GM23338 (cell line): ENCODE data around the gene SLCO3A1.

Experiments used
- CREB1 ChIP-seq: fragments of 250-450 bp; sonication (Bioruptor Pico); IDR thresholded peaks from 2 replicates; pipeline ENCODE4 v1.5.0; 2020; ENCODE audit warnings: low read depth, mild to moderate bottlenecking, moderate library complexity
- EZH2 ChIP-seq: fragments of 200-600 bp; sonication (generic); IDR thresholded peaks from one replicate; pipeline ENCODE4 v1.8.0; 2017; ENCODE audit warnings: antibody characterized with exemption, mild to moderate bottlenecking, low read depth; ENCODE audit not compliant: unreplicated experiment
- EZH2phosphoT487 ChIP-seq: fragments of 200-600 bp; sonication (generic); IDR thresholded peaks from one replicate; pipeline ENCODE4 v1.8.1; 2018; ENCODE audit warnings: antibody characterized with exemption; ENCODE audit not compliant: unreplicated experiment
- JUNB ChIP-seq: IDR thresholded peaks from one replicate; pipeline ENCODE4 v1.6.1; 2016; ENCODE audit warnings: antibody characterized with exemption; ENCODE audit not compliant: unreplicated experiment
- NANOG ChIP-seq: IDR thresholded peaks from 2 replicates; pipeline ENCODE4 v1.6.1; 2016; ENCODE audit warnings: antibody characterized with exemption, borderline replicate concordance
- POLR2AphosphoS5 ChIP-seq: IDR thresholded peaks from 2 replicates; pipeline ENCODE4 v1.6.1; 2016; ENCODE audit warnings: antibody characterized with exemption, low read depth
- STAT1 ChIP-seq: IDR thresholded peaks from one replicate; pipeline ENCODE4 v1.6.1; 2016; ENCODE audit warnings: antibody characterized with exemption; ENCODE audit not compliant: unreplicated experiment
- ZNF114 ChIP-seq: fragments of 250-450 bp; sonication (Bioruptor Pico); IDR thresholded peaks from 2 replicates; pipeline ENCODE4 v1.5.0; 2020; ENCODE audit warnings: mild to moderate bottlenecking, moderate library complexity
- TF ChIP-seq, protein P1 (sequence below), 2 experiments: fragments of 200-600 bp in 1 of 2; sonication (generic) in 1 of 2; conservative IDR thresholded peaks; 2 replicates each; pipeline versions ENCODE4 v1.5.1 to v1.6.1; 2016 to 2017; ENCODE audit warnings: antibody characterized with exemption in 2 of 2, low read depth in 2 of 2, mild to moderate bottlenecking in 2 of 2, moderate library complexity in 1 of 2
- TF ChIP-seq, protein P2 (sequence below): IDR thresholded peaks from one replicate; pipeline ENCODE4 v1.6.1; 2018; ENCODE audit warnings: antibody characterized with exemption; ENCODE audit not compliant: unreplicated experiment

GRCh38 chr15:92195241-92195640, 341.7 kb downstream of the SLCO3A1 start:
- TF ChIP-seq, protein P1, sequence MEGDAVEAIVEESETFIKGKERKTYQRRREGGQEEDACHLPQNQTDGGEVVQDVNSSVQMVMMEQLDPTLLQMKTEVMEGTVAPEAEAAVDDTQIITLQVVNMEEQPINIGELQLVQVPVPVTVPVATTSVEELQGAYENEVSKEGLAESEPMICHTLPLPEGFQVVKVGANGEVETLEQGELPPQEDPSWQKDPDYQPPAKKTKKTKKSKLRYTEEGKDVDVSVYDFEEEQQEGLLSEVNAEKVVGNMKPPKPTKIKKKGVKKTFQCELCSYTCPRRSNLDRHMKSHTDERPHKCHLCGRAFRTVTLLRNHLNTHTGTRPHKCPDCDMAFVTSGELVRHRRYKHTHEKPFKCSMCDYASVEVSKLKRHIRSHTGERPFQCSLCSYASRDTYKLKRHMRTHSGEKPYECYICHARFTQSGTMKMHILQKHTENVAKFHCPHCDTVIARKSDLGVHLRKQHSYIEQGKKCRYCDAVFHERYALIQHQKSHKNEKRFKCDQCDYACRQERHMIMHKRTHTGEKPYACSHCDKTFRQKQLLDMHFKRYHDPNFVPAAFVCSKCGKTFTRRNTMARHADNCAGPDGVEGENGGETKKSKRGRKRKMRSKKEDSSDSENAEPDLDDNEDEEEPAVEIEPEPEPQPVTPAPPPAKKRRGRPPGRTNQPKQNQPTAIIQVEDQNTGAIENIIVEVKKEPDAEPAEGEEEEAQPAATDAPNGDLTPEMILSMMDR (conservative IDR thresholded peaks at IDR 0.05; ENCODE audit: low read depth in 2 of 2): no peak
- TF ChIP-seq EZH2 (no peak), POLR2AphosphoS5 (no peak), NANOG (no peak), STAT1 (no peak), EZH2phosphoT487 (no peak), ZNF114 (CRISPR knock-in tag) (no peak), JUNB (no peak), CREB1 (CRISPR knock-in tag) (no peak)
- TF ChIP-seq, protein P2, sequence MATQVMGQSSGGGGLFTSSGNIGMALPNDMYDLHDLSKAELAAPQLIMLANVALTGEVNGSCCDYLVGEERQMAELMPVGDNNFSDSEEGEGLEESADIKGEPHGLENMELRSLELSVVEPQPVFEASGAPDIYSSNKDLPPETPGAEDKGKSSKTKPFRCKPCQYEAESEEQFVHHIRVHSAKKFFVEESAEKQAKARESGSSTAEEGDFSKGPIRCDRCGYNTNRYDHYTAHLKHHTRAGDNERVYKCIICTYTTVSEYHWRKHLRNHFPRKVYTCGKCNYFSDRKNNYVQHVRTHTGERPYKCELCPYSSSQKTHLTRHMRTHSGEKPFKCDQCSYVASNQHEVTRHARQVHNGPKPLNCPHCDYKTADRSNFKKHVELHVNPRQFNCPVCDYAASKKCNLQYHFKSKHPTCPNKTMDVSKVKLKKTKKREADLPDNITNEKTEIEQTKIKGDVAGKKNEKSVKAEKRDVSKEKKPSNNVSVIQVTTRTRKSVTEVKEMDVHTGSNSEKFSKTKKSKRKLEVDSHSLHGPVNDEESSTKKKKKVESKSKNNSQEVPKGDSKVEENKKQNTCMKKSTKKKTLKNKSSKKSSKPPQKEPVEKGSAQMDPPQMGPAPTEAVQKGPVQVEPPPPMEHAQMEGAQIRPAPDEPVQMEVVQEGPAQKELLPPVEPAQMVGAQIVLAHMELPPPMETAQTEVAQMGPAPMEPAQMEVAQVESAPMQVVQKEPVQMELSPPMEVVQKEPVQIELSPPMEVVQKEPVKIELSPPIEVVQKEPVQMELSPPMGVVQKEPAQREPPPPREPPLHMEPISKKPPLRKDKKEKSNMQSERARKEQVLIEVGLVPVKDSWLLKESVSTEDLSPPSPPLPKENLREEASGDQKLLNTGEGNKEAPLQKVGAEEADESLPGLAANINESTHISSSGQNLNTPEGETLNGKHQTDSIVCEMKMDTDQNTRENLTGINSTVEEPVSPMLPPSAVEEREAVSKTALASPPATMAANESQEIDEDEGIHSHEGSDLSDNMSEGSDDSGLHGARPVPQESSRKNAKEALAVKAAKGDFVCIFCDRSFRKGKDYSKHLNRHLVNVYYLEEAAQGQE: no peak
